H1 (cell line): ENCODE data around the gene CNOT3. TPM values are rescaled to one million over a fixed set of nuclear protein-coding genes. Genes with fewer than 3 reads are reported as not detected.

Experiments
- CHD2 ChIP-seq: IDR thresholded peaks from 2 replicates; pipeline ENCODE4 v1.6.1; 2012; ENCODE audit warnings: low read length, improper control_type of control experiment
- EZH2 ChIP-seq: fragments of 200-600 bp; sonication (generic); IDR thresholded peaks from 2 replicates; pipeline ENCODE4 v1.7.1; 2012; ENCODE audit warnings: low read depth, mild to moderate bottlenecking, moderate library complexity, low read length, inconsistent platforms; ENCODE audit not compliant: severe bottlenecking
- POLR2AphosphoS5 ChIP-seq: IDR thresholded peaks from 2 replicates; pipeline ENCODE4 v1.6.1; 2011; ENCODE audit warnings: low read depth, low read length
- YY1 ChIP-seq: IDR thresholded peaks from 2 replicates; pipeline ENCODE4 v1.6.1; 2011; ENCODE audit warnings: low read depth, mild to moderate bottlenecking, low read length
- polyA plus RNA-seq, 7 experiments: library from polyadenylated mRNA; depleted of rRNA in 3 of 7; stranded (reverse) in 5 of 7; unstranded in 2 of 7; fragments of >200 nt in 5 of 7; fragments of 200-250 nt in 2 of 7; gene quantifications; 1 replicate in 5 of 7; 2 replicates in 1 of 7; 4 replicates in 1 of 7; pipeline versions ENCODE4 v1.2.1 to v1.2.3, GENCODE V29; 2011 to 2013; ENCODE audit warnings: missing spikeins in 2 of 7, mixed read lengths in 2 of 7
- total RNA-seq: library from RNA; stranded (reverse); fragmentation: NEBNext Ultra II Directional; extraction: Animal tissue kit (Norgen Biotek cat#: 25700); gene quantifications from 2 replicates; pipeline ENCODE4 v1.2.1, GENCODE V29; 2021

CNOT3 gene
- total and polyA plus RNA-seq, 2 of the 8 experiments (the other 6 are each of a cell fraction or from before 2014, with no cell fraction given) = 21.2 to 86.4 TPM

- TF ChIP-seq YY1 (no peak), EZH2 (no peak), POLR2AphosphoS5 (no peak), CHD2 (no peak)
Observed at GRCh38 chr19:54149021-54149812, 11.7 kb downstream of the CNOT3 start (continued).
